Measurements from ENCODE around the gene RMI2.
A peak's percentile ranks its signal among the peaks of the same experiment; 100 is the strongest.

RMI2 gene

DNA sequence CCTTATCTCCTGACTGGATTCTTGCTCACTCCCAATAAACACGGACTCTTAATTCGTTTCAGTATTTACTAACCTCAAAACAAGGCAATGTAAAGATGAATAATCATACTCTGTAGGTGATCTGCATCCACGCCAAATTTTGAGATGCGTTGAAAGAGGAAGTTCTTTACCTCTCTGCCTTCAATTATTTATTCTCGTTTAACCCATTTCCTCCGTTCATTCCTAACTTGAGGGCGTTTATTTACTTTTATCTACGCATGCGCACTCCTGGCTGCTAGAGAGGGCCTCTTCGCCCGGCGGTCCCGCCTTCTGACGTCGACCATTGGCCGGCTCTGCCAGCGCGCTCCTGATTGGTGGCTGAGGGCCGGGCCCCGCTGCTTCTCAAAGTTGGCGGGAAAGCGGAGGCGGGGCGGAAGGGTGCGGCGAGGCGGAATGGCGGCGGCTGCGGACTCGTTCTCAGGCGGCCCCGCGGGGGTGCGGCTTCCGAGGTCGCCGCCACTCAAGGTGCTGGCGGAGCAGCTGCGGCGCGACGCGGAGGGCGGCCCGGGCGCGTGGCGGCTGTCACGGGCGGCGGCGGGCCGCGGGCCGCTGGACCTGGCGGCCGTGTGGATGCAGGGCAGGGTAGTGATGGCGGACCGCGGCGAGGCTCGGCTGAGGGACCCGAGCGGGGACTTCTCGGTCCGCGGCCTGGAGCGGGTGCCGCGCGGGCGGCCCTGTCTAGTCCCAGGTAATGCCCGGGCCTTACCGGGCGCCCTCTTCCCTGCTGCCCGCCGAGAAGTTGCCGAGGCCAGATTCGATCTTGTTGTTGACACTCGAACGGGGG lies at the start of gene RMI2:
TSS of gene RMI2 (plus strand) at position 420 of the 823 bp plus-strand sequence. CDS start at position 433, 13 bp downstream.
- DNase-seq: peak; percentile 96 to 97

DNA sequence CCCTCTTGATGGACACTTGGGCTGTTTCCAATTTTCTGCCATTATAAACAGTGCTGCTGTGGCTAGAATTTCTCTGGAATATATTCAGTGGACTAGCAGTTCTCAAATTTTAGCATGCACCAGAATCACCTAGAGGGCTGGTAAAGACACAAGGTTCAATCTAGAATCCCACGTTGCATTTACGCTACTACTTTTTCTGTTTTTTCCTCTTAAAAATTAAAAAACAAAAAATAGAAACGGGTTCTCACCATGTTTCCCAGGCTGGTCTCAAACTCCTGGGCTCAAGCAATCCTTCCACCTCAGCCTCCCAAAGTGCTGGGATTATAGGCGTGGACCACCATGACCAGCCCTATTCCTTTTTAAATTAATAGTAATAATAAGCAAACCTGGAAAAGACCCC lies 49.6 kb upstream of the RMI2 start:
- no peak for DNase-seq

DNA sequence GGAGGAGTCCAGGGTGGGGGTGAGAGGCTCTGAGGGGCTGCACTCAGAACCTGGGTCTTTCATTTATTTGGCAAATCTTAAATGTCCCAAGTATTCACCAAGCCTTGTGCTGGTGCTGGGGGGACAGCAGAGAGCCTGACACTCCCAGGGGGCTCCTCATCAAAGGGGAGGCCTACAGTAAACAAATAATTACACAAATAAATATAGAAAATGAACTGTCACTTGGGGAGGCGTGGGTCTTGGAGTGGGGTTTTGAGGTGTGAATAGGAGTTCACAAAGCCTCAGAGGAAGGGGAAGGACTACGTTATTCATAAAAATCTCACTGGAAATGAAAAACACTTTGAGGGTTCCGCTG lies 48.9 kb upstream of the RMI2 start:
- no peak for DNase-seq

DNA sequence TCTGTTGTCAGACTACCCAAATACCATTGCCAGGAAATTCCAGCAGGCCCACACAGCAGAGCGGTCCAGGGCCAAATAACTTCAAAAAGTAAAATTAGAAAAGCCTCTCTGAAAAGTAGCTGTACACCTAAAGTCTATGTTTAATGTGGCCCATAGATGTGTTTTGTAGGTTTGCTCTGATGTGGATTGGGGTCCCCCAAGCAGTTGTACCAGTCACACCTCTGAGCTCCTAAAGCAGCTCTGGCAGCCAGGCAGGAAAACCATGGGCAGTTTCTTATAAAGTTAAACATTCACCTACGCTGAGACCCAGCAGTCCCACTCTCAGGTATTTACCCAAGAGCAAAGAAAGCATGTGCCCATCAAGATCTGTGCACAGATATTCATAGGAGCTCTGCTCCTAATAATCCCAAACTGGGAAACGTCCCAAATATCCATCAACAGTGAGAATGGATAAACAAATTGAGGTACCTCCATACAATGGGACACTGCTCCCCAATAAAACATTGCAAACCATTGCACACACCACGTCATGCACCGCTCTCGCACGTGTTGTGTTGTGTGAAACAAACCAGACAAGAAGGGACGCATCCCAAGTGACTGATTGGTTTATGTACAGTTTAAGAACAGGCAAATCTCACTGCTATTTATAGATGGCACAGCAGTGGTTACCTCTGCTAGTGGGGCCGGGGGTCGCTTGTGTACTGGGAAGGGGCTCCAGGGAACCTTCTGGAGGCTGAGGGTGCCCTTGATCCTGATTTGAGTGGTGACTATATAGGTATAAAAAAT lies 48.4 kb upstream of the RMI2 start:
- DNase-seq: no peak

DNA sequence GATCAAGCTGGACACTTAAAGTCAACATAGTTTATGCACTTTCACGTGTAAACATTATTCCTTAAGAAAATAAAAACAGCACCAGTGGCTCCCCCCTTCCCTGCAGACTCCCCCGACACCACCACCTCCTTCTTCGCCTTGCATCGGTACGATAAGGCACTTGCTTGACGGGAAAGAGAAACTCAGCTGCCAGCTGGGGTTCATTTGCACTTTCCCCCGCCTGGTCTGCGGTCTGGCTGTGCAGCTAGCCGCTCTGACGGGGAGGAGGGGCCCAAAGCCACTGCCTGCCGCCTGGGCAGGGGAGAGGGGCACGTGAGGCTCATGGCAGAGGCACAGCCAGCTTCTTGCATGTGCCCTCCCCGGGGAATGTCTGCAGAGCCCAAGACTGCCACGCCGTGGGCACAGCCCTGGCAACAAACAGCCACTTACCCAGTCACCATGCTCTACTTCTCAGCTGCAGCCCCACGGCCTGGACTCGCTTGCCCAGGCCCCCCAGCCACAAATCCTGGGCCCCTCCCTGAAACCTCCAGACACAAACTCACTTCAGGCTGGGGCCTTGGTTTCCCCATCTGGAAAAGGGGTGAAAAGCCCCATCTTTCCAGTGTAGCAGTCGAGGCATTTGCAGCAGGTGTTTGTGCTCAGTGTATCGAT lies 47.6 kb upstream of the RMI2 start:
- DNase-seq: peak; percentile 63 to 88

DNA sequence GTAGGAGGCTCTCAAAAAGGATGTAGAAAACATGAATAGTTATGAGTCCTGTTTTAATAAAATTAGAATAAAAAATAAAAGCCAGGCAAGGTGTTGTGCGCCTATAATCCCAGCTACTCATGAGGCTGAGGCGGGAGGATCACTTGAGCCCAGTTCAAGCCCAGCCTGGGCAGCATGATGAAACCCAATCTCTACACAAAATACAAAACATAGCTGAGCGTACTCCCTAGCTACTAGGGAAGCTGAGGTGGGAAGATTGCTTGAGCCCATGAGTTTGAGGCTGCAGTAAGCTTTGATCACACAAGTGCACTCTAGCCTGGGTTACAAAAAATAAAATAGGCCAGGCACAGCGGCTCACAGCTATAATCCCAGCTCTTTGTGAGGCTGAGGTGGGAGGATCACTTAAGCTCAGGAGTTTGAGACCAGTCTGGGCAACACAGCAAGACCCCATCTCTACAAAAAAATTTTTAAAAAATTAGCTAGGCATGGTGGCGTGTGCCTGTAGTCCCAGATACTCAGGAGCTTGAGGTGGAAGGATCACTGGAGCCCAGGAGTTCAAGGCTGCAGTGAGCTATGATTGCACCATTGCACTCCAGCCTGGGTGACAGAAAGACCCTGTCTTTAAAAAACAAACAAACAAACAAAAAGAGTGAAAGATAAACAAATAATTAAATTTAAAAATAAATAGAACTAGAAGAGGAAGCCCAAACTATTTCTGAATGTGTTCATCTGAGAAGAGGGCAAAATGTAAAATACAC lies 46.9 kb upstream of the RMI2 start:
- no peak for DNase-seq

DNA sequence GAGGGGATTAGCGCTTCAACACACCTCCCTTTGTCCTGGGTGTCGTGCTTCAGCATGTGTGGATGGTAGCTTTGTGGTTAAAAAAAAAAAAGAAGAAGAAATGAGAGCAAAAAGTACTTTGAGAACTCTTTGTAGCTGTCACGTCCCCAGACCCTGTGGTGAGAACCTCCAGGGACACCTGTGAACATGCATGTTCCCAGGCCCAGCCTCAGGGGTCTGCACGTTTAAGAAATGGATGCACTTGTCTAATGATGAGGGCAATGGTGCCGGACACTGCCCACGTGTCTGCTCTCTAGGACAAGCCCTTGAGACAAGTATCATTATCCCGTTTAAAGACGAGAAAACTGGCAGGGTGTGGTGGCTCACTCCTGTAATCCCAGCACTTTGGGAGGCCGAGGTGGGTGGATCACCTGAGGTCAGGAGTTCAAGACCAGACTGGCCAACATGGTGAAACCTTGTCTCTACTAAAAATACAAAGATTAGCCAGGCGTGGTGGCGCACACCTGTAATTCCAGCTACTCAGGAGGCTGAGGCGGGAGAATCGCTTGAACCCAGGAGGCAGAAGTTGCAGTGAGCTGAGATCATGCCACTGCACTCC lies 46.2 kb upstream of the RMI2 start:
- peak in 1 of 2 donors; percentile 19 for DNase-seq

DNA sequence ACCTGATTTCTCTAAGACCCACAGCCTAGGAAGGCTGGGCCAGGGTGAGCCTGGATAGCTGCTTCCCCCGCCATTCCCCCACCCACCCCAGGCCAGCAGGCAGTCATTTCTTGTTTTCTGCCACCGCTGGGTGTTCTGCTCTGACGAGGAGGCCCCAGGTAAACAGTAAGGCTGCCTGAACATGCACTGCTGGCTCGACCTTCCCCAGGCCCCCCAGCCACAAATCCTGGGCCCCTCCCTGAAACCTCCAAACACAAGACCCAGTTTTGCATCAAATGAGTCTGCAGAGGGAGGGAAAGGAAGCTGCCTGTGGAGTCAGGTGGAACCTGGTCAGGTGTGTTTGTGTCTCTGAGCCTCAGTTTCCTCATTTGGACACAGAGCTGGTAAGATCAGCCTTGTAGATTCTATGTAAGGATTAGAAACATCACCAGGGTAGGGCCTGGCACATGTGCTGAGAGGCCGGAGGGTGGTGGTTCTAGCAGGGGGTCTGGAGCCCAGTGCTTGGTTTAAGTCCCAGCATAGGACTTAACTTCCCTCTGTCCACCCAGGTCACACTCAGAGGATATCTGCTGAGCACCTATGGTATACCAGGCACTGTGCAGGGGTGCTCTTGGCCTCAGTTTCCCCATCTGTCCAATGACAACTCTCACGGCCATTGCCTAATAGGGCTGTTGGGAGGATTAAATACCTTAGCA lies 45.2 kb upstream of the RMI2 start:
- DNase-seq: no peak

DNA sequence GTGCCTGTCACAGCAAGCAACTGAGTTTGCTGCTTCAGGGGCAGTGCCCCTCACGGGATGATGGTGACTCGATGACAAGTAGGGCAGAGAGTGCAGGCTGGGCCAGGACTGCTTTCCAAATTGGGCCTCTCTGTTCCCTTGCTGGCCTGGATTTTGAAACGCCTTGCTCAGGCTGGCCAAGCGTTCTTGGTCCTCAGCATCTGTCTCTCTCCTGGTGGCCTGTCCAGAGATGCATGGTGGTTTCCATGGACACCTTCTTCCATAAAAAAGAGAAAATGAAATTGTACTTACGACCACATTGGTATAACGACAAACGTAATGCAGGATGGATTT lies 44.7 kb upstream of the RMI2 start:
- DNase-seq: no peak

DNA sequence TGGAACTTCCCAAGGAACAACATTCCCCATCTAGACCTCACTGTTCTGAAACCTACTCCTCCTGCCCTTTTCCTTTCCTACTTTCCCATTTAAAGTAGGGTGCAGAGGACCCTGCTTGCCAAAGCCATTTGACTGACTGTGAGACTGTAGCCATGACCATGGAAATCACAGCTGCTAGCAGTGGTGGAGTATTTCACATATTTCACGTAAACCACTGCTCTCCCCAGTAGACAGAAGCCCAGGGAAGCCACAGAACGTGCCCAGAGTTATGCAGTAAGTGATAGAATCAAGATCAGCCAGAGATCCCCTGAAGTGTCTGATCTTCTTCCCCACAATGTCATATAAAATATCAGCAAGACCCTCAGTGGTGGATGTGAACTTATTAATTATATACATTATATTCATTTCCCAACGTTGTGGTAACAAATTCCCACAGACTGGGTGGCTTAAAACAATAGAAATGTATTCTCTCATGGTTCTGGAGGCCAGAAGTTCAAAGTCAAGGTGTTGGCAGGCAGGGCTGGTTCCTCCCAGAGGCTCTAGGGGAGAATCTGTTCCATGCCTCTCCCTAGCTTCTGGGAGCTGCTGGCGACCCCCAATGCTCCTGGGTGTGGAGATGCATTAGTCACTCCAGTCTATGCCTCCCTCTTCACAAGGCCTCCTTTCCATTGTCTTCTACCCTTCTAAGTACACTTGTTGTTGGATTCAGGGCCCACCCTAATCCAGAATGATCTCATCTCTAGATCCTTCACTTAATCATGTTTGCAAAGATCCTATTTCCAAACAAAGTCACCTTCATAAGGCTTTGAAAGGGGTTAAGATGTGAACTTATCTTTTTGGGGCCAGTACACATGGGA lies 43.4 kb upstream of the RMI2 start:
- no peak for DNase-seq

DNA sequence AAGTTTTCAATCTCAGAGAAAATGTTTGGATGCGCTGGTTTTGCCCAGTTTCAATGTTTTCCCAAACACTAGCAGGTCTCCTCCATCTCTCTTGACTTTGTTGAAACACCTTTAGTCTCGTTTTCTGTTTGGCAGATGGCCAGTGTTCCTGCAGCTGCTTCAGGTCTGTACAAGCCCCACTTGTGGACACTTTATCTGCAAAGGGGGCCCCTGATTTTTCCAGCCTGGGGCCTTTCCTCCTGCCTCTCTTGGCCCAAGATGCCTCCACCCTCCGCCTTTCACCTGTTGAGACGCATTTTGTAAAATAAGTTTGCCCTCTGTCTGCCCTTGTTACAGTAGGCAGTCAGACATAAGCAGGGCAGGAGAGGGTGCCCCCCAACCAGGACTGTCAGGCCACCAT lies 42.3 kb upstream of the RMI2 start:
- DNase-seq: no peak

DNA sequence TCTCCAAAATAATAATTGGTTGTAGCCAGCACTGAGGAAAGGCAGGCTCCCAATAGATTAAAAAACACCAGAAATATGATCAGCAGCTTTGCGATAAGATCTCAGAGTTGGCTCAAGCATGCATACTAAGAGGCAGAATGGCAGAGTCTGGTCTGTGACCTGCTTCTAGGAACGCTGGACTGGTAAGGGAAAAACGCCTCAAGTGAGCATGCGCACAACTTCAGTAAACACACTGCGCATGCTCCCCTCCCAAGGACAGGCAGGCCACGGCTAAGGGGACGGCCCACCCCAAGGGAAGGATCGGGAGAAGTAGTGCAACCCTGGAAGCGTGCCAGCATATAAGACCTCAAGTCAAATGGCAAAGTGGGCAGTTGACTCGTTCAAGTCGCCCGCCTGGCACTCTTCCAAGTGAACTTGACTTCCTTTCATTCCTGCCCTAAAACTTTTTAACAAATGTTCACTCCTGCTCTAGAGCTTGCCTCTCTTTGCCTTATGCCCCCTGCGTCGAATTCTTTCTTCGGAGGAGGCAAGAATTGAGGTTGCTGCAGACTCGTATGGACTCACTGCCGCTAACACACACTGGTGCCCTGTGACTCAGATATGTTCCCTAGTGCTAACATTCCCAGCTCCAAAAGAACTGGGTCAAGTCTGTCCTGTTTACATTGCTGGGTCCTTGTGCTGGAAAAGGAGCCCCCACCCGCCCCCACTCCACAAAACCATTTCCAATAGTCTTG lies 41.7 kb upstream of the RMI2 start:
- no peak for DNase-seq

DNA sequence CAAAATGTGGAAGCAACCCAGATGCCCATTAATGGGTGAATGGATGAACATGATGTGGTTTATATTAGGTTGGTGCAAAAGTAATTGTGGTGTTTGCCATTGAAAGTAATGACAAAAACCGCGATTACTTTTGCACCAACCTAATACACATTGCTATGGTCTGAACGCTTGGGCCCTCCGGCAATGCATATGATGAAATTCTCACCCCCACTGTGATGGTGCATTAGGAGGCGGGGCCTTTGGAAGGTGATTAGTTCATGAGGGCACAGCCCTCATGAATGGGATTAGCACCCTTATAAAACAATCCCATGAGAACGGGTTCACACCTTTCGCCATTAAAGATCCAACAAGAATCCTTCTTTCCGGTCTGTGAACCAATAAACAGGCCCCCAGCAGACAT lies 38.9 kb upstream of the RMI2 start:
- DNase-seq: no peak

DNA sequence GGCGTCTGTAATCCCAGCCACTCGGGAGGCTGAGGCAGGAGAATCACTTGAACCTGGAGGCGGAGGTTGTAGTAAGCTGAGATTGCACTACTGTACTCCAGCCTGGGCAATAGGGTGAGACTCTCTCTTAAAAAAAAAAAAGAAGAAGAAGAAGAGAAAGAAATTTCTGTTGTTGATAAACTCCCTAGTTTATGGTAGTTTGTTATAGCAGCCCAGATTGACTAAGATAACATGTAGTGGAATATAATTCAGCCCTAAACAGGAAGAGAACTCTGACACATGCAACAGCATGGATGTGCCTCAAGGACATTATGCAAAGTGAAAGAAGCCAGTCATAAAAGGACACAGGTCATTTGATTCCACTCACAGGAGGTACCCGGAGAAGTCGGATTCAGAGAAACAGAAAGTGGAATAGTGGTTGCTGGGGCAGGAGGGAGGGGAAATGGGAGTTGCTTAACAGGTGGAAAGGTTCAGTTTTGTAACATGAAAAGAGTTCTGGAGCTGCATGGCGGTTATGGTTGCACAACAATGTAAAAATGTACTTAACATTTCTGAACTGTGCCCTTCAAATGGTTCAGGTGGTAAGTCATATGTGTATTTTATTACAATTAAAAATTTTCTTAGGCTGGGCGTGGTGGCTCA lies 38.1 kb upstream of the RMI2 start:
- peak in 1 of 2 donors; percentile 25 for DNase-seq

DNA sequence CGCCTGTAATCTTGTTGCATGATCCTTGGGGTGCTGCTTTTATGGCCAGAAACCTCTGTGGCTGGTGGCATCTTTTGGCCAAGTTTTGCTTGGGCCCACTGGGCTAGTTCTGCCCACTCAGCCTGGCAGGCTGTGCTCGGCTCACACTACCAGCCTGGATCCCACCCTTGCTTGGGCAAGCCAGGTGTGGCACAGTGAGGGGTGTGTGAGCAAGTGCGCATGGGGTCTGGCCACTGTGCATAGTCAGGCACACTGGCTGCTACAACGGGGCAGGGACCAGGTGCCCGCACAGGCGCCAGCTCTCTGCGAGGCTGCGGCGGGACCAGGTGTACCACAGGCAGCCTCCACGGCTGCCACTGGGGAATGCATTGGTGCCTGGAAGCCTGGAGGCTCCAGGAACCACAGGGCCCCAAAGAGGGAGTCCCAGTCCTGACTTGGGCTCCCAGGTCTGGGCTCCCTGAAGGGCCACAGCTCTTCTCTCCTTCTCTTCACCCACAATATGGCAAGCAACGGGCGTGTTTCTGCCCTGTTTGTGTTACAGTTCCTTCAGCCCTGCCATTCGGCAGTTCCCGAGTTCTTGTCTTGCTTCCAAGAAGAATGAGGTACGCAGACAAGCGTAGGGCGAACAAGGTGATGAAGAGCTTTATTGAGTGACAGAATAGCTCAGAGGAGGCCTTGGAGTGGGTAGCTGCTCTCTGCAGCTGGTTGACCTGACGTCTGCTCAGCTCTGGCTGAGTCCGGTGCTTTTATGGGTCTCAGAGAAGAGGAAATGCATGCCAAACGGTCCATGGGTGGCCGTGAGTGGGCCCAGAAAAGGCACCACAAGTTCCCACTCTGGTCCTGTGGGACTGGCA lies 37.4 kb upstream of the RMI2 start:
- DNase-seq: no peak

DNA sequence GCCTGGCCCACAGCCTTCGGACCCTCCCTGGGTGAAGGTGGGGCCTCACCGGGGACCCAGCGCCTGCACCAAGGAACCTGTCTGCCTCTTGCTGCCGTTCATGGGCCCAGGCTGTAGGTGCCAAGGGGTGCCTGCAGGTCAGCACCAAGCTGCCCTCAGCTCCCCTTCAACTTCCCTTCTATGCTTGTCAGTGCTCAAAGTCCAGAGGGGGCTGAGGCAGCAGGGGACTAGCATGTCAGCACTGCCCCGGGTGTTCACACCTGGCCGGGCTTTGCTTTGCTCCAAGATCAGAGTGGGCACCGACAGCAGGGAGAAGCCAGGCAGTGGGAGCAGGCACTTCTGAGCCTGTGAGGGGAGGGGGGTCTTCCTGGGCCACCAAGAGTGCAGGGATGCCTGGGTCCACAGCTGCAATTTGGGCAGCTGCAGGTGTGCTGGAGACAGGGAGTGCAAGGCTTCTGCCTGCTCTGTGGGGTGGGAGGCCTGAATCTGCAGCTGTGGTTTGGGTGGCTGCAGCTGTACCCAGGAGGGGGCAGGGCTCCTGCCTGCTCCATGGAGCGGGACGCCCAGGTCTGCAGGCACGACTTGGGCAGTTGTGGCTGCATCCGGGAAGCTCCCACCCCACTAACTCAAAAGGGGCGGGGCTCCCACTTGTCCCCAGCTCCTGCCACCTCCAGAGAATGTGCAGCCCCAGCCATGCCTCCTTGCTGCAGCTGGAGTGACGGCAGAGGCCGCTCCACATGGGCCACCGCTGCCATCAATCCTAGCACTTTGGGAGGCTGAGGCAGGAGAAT lies 36.6 kb upstream of the RMI2 start:
- peak in 1 of 2 donors; percentile 56 for DNase-seq

DNA sequence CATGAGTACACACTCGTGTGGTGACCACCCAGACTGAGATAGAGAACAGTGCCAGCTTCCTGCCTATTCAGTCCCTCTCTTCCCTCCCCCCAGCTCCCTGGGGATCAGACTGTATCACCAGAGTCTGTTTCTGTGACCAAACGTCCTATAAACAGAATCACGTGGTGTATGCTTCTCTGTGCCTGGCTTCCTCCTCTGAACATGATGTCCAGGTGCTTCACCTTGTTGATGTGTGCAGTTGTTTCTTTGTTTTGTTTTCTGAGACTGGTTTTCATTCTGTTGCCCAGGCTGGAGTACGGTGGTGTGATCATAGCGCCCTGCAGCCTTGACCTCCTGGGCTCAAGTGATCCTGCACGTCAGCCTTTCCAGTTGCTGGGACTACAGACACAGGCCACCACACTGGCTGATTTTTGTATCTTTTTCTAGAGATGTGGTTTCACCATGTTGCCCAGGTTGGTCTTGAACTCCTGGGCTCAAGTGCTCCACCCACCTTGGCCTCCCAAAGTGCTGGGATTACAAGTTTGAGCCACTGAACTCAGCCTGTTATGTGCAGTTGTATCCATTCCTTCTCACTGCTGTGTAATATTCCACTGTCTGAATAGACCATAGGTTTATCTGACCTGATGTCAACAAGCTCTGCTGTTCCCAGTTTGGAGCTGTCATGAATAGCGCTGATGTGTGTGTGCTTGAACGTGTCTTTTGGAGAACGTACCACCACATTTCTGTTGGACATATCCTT lies 35.2 kb upstream of the RMI2 start:
- peak in 1 of 2 donors; percentile 70 for DNase-seq
